ENCODE measurements around the gene SAMD8. TPM values are rescaled to one million over a fixed set of nuclear protein-coding genes. Genes with fewer than 3 reads are reported as not detected.

The SAMD8 gene
- total RNA-seq, 1 donor from 2014 or later: 25.7 TPM

GRCh38 chr10:75083972-75084833, 27.3 kb upstream of the SAMD8 start:
- intact Hi-C loops (cut with DNase I): no loop called here
- DNase-seq (ENCODE audit: low spot score): no peak

DNA sequence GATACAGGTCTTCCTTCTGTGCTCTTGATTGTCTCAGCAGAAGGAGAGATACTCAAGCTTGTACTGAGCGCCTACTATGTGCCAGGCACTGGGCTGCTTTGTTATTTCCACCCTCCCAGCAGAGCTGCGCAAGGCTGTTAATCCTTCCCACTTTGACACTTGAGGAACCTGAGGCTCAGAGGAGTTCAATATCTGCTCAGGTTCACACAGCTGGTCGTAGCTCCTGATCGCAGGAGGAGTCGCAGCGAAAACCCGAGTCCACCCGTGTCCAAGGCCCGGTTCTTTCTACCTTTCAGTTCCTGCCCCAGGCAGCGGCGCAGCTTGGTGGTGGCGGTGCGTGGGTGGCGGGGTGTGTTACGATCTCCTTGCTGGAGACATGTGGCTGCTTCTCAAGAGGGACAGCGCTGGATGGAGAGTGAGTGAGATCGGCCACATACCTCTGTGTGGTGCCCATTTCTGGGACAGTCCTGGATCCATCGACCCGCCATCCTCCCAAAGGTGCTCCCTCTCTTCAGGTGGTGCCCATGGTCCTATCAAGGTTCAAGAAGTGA, 26.5 kb upstream of the SAMD8 start:
- intact Hi-C loops (cut with DNase I): no loop called here
- DNase-seq (ENCODE audit: low spot score): no peak

DNA sequence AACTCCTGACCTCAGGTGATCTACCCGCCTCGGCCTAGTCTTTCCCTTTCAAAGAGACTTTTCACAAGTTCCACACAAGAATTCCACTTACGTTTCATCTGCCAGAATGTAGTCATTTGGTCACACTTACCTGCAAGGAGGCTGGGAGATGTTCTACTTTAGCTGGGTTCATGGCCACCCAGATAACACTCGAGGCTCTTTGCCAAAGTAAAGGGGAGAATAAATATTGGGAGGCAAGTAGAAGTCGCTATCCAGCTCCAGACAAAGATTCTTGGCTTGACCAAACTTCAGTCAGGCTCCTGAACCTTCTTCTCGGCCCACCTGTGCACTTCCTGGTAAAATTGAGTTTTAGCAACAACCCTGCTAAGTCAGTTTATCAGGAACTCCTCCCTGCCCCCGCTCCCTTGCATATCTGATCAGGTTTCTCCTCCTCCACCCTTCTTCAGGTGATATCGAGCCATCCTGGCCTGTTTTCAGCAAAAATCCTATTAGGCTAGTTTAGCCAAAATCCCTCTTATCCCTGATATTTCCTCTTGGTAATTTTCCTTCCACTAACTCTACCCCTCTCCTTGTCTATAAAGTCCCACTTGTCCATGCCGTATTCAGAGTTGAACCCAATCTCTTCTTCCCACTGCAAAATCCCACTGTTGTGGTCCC, 25.1 kb upstream of the SAMD8 start:
- DNase-seq (ENCODE audit: low spot score): no peak
- intact Hi-C loops (cut with DNase I): no loop called here

GRCh38 chr10:75088640-75089039, 22.8 kb upstream of the SAMD8 start:
- DNase-seq (ENCODE audit: low spot score): no peak
- intact Hi-C loops (cut with DNase I): no loop called here

DNA sequence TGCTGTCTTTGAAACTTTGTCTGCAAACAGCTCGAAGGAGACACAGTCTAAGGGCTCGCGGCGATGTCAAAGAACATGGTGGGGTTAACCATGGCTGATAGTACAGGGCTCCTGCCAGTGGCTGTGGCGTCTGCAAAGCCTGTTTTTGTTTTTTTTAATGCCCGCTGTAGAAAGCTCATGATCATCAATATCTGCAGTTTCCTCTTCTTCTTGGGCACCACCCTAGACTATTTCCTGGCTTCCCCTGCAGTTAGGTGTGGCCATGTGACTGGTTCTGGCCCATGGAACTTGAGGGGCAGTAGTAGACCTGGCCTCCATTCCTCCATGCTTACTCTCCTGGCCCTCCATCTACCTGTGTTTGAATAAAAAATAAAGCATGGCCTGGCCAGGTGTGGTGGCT, 21.8 kb upstream of the SAMD8 start:
- DNase-seq (ENCODE audit: low spot score): no peak
- intact Hi-C loops (cut with DNase I): no loop called here

- intact Hi-C loops (cut with DNase I): no loop called here
These were observed 20.3 kb upstream of the SAMD8 start for GRCh38 chr10:75091146-75091545.

GRCh38 chr10:75094465-75094864, 17.0 kb upstream of the SAMD8 start:
- intact Hi-C loops (cut with DNase I): no loop called here
- DNase-seq (ENCODE audit: low spot score): peak; percentile 74

More at GRCh38 chr10:75091146-75091545, 20.3 kb upstream of the SAMD8 start:
- no peak for DNase-seq (ENCODE audit: low spot score)

- peak; percentile 44 for DNase-seq (ENCODE audit: low spot score)
- intact Hi-C loops (cut with DNase I): no loop called here
These were observed 15.8 kb upstream of the SAMD8 start for GRCh38 chr10:75095631-75096030.

GRCh38 chr10:75096749-75097148, 14.7 kb upstream of the SAMD8 start:
- intact Hi-C loops (cut with DNase I): no loop called here
- DNase-seq (ENCODE audit: low spot score): no peak

DNA sequence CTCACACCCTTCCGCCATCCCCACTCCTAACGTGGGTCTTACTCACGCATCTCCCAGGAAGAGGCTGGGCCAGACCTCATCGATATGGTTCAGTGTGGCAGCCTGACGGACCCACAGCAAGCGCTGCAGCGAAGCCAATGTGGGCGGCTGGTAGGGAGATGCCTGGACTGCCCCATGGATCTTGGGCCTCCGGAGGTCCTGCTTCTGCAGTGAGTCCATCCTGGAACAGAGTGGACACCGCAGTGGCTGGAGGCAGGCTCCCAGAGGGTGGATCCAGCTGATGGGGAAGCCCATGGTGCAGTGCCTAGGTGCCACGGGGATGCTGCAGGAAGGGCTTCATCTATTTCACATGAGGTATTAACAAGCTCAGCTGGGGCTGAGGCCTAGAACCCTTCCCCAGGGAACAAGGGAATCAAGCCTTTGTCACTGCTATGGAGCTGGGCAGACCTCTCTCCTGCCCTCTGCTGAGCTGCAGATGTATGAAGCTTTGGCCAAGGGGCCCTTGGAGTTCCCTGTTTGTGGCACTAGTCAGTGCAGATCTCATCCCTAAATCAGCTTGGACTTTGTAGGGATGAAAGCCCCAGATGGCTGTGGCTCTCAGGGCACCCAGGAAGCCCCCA, 13.7 kb upstream of the SAMD8 start:
- intact Hi-C loops (cut with DNase I): no loop called here
- DNase-seq (ENCODE audit: low spot score): peak; percentile 65

GRCh38 chr10:75098902-75099673, 12.4 kb upstream of the SAMD8 start:
- peak; percentile 73 for DNase-seq (ENCODE audit: low spot score)
- intact Hi-C loops (cut with DNase I): no loop called here

DNA sequence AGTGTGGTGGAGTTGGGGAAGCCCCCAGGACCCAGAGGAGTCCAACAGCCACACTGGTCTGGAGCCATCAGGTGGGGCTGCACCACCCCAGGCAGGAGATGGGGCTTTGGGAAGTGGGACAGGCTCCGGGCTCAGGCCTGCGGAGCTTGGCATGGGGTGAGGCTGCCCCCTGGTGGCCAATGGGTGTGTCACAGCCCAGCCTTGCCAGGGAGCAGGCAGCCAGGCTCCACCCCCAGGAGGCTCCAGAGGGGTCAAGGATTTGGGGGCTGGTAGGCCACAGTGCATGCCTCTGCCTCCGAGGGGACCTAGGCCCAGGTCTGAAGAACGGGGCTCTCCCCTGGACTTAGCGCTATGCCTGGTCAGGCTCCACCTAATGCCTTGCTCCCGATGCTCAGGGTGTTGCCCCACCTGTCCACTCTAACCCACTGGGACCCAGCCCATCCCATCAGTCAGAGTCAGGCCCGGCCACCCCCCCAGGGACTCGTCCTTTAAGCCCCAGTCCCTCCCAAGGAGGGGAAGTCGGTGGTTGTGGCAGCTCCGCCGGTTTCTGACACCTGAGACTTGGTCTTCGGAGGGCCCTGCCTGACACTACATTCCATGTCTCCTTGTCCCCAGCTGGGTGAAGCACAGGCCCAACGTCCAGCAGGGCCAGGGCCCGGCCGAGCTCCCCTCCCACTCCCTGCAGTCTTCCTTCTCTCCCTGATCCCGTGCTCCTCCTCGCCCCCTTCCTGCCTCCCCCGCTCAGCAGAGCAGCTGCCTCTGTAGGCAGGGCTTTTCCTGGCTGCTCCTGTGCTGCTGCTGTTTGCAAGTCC, 11.3 kb upstream of the SAMD8 start:
- peak; percentile 91 for DNase-seq (ENCODE audit: low spot score)
- intact Hi-C loops (cut with DNase I): loop anchor here (2.0 to 5.0 kb wide), 3 partner anchors 132 to 858 kb away; no protein-coding TSS in a partner anchor

DNA sequence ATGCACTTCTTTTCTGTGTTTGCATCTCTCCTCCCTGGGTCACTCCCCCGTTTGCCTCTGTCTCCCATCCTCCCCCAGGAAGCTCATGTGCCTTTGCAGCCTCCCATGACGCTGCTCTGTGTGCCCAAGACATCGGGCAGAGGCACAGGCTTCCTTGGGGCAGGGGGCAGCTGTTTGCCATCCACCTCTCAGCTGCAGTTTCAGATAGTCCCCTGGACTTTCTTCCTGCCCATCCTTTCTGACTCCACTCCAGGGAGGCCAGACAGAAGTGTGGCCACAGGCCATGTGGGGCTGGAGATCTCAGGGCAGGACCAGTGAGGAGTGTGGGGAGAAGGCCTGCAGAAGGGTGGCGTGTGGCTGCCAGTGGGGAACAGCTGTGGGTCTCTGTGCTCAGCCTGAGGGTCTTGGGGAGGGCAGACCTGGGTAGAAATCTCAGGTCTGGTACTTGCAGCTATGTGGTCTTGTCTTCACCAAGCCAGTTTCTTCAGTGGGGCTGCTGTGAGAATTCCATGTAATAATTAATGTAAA, 10.6 kb upstream of the SAMD8 start:
- peak; percentile 71 for DNase-seq (ENCODE audit: low spot score)
- intact Hi-C loops (cut with DNase I): loop anchor here (2.0 to 5.0 kb wide), 3 partner anchors 131 to 859 kb away; no protein-coding TSS in a partner anchor

- peak; percentile 78 for DNase-seq (ENCODE audit: low spot score)
- intact Hi-C loops (cut with DNase I): loop anchor here (2.0 to 5.0 kb wide), 3 partner anchors 131 to 859 kb away; no protein-coding TSS in a partner anchor
These were observed 9.8 kb upstream of the SAMD8 start for GRCh38 chr10:75101416-75102251.

GRCh38 chr10:75102830-75103673, 8.4 kb upstream of the SAMD8 start:
- intact Hi-C loops (cut with DNase I): loop anchor here (5.0 kb wide), 2 partner anchors 129 to 861 kb away; no protein-coding TSS in a partner anchor
- peak; percentile 56 for DNase-seq (ENCODE audit: low spot score)
